Stomach smooth muscle (tissue), 2 donors: ENCODE results near the gene DYNLRB2.

Experiments used
- H3K27ac ChIP-seq: one replicate; pipeline ENCODE4 v1.7.0; 2013; ENCODE audit warnings: mild to moderate bottlenecking, low read length, inconsistent platforms
- H3K27me3 ChIP-seq, 2 donors: one replicate each; pipeline ENCODE4 v1.7.0; 2013; ENCODE audit warnings: low read length in 2 of 2; ENCODE audit not compliant: insufficient read depth in 2 of 2, control insufficient read depth in 1 of 2
- H3K36me3 ChIP-seq, 2 donors: one replicate each; pipeline ENCODE4 v1.7.0; 2013; ENCODE audit warnings: low read length in 2 of 2; ENCODE audit not compliant: control insufficient read depth in 2 of 2, insufficient read depth in 2 of 2
- H3K4me1 ChIP-seq: one replicate; pipeline ENCODE4 v1.7.0; 2013; ENCODE audit warnings: low read length; ENCODE audit not compliant: control insufficient read depth, insufficient read depth
- H3K4me3 ChIP-seq, 2 donors: one replicate each; pipeline ENCODE4 v1.7.0; 2013; ENCODE audit warnings: low read length in 2 of 2
- H3K9ac ChIP-seq, 2 donors: one replicate each; pipeline ENCODE4 v1.7.0; 2013; ENCODE audit warnings: low read length in 2 of 2, mild to moderate bottlenecking in 1 of 2
- H3K9me3 ChIP-seq, 2 donors: one replicate each; pipeline ENCODE4 v1.7.0; 2013; ENCODE audit warnings: low read length in 2 of 2; ENCODE audit not compliant: control insufficient read depth in 2 of 2
- donor health status: healthy.
- donor health status: Pancreatic carcinoma.

DYNLRB2 gene

DNA sequence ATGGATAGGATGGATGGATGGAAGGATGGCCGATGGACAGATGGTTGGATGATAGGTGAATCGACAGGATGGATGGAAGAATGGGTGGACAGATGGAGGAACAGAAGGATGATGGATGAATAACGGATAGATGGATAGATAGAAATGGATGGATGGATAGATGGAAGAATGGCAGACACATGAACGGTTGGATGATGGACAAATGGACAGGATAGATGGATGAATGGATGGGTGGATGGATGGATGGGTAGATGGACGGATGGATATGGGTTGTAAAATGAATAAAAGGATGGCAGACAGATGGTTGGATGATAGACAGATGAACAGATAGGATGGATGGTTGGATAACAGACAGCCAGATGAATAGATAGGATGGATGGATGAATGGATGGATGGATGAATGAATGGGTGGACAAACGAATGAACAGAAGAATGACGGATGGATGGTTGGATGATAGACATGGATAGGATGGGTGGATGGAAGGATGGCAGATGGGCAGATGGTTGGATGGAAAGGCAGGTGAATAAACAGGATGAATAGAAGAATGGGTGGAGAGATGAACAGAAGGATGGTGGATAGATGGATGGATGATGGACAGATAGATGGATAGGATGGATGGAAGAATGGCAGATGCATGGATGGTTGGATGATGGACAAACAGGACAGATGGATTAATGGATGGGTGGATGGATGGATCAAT, 55.9 kb downstream of the DYNLRB2 start:
- H3K27me3 ChIP-seq = no peaks in the 10 kb centered on the region
- no peaks in the 10 kb centered on the region for H3K9me3 ChIP-seq
- H3K36me3 ChIP-seq = no peaks in the 10 kb centered on the region
- no peak overlapping the region for H3K4me3 ChIP-seq
- no peak overlapping the region for H3K9ac ChIP-seq
- H3K4me1 ChIP-seq = no peaks in the 10 kb centered on the region
- no peak overlapping the region for H3K27ac ChIP-seq

DNA sequence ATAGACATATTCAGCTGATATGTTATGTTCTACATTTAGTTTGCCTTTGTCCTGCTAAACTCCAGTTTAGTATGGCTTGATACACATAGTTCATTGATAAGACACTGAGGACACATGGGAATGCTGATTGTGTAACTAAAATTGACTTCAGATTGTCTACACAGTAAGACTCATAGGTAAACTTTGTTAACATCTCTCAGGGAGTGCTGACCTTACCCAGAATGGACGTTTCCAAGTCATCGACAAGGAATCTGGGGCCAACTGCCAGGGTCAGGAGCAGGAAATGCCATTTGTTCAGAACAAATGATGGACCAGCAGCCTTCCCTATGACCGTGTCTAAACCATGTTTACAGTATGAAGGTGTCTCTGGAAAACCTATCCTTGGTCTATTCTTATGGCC, 58.7 kb downstream of the DYNLRB2 start:
- Histone ChIP-seq H3K36me3 (no peaks in the 10 kb centered on the region), H3K9me3 (no peaks in the 10 kb centered on the region), H3K4me3 (no peak overlapping the region), H3K27ac (no peak overlapping the region), H3K9ac (no peak overlapping the region), H3K4me1 (no peaks in the 10 kb centered on the region), H3K27me3 (no peaks in the 10 kb centered on the region)
